MCF 10A (cell line): ENCODE data around the gene LIMD2. TPM values are rescaled to one million over a fixed set of nuclear protein-coding genes. Genes with fewer than 3 reads are reported as not detected.

Experiments
- BruUV-seq: library from RNA; stranded (reverse); fragments of 400-500 nt; replicated peaks from 2 replicates; lab custom pipeline; 2021; lab: Mats Ljungman, UMichigan
- CTCF ChIA-PET: fragments of 300-600 bp; sonication (Branson Sonifier 250); formaldehyde crosslinking; extraction: SDS; loops from one replicate; lab custom pipeline; 2021; ENCODE audit warnings: antibody characterized with exemption, inconsistent platforms; lab: Yijun Ruan, JAX
- POLR2A ChIA-PET: fragments of 300-600, 350-650 bp; sonication (Branson Sonifier 250); formaldehyde crosslinking; extraction: SDS; loops from one replicate; lab custom pipeline; 2020; ENCODE audit warnings: antibody characterized with exemption, inconsistent platforms; lab: Yijun Ruan, JAX
- DNase-seq: peaks from one replicate; pipeline ENCODE4 v3.0.0-alpha.2; 2018; ENCODE audit not compliant: unreplicated experiment
- H3K27ac Mint-ChIP-seq: one replicate; pipeline ENCODE4 v1.8.0; 2022; ENCODE audit warnings: mild to moderate bottlenecking, low read depth, mixed read lengths; ENCODE audit not compliant: unreplicated experiment
- H3K27me3 Mint-ChIP-seq: one replicate; pipeline ENCODE4 v1.8.0; 2022; ENCODE audit warnings: mixed read lengths; ENCODE audit not compliant: insufficient read depth, unreplicated experiment
- H3K36me3 Mint-ChIP-seq: one replicate; pipeline ENCODE4 v1.8.0; 2022; ENCODE audit warnings: mild to moderate bottlenecking, moderate library complexity, mixed read lengths; ENCODE audit not compliant: insufficient read depth, unreplicated experiment
- H3K4me1 Mint-ChIP-seq: one replicate; pipeline ENCODE4 v1.8.0; 2022; ENCODE audit warnings: mixed read lengths; ENCODE audit not compliant: insufficient read depth, unreplicated experiment
- H3K4me3 Mint-ChIP-seq: one replicate; pipeline ENCODE4 v1.8.0; 2022; ENCODE audit warnings: mild to moderate bottlenecking, moderate library complexity, mixed read lengths; ENCODE audit not compliant: unreplicated experiment
- H3K9me3 Mint-ChIP-seq: one replicate; pipeline ENCODE4 v1.8.0; 2022; ENCODE audit warnings: mixed read lengths; ENCODE audit not compliant: unreplicated experiment
- CTCF ChIP-seq: fragments of 200-600 bp; IDR thresholded peaks from one replicate; pipeline ENCODE4 v1.8.0; 2022; ENCODE audit warnings: antibody characterized with exemption, mild to moderate bottlenecking; ENCODE audit not compliant: unreplicated experiment
- intact Hi-C: fragments of 100-400 bp; cut with micrococcal nuclease; formaldehyde crosslinking; loops from 2 replicates; pipeline ENCODE4 v1.14.1; 2022
- total RNA-seq: library from RNA; stranded (reverse); gene quantifications from 2 replicates; pipeline ENCODE4 v1.2.3, GENCODE V29; 2022

Gene LIMD2
- total RNA-seq, 1 experiment from 2014 or later, result 0.56 TPM

GRCh38 chr17:63696381-63696961, 3.5 kb downstream of the LIMD2 start:
- BruUV-seq, result no TSS peak
- peak; percentile 12 for TF ChIP-seq CTCF
- Mint-ChIP-seq H3K4me3 (no peak overlapping the region), H3K36me3 (peaks cover 24% of the 10 kb centered on the region), H3K9me3 (no peaks in the 10 kb centered on the region), H3K27me3 (no peaks in the 10 kb centered on the region), H3K27ac (no peak overlapping the region), H3K4me1 (no peaks in the 10 kb centered on the region)
- DNase-seq, result peak; percentile 31
- ChIA-PET POLR2A (interaction anchor here (0.6 kb wide), 1 partner anchor 100 kb away, joined by 3 read pairs; no protein-coding TSS in a partner anchor), CTCF (interaction anchor here (1.0 kb wide), 1 partner anchor 25 kb away, joined by 3 read pairs; no protein-coding TSS in a partner anchor)
- intact Hi-C loops, result no loop called here

- no TSS peak for BruUV-seq
- POLR2A ChIA-PET, result no interaction called here
- CTCF ChIA-PET, result interaction anchor here (1.0 to 1.4 kb wide), 2 partner anchors 15 to 26 kb away, joined by 3 read pairs; no protein-coding TSS in a partner anchor
- peaks cover 23% of the 10 kb centered on the region for H3K36me3 Mint-ChIP-seq
- no peak overlapping the region for H3K27ac Mint-ChIP-seq
- intact Hi-C loops, result no loop called here
- no peak for TF ChIP-seq CTCF
- no peak for DNase-seq
- no peaks in the 10 kb centered on the region for H3K27me3 Mint-ChIP-seq
- H3K4me3 Mint-ChIP-seq, result no peak overlapping the region
- H3K4me1 Mint-ChIP-seq, result no peaks in the 10 kb centered on the region
- no peaks in the 10 kb centered on the region for H3K9me3 Mint-ChIP-seq
These were observed 4.0 kb downstream of the LIMD2 start for GRCh38 chr17:63695889-63696288.

GRCh38 chr17:63694950-63695773, 4.8 kb downstream of the LIMD2 start:
- DNase-seq, result no peak
- H3K27ac Mint-ChIP-seq, result no peak overlapping the region
- no peak overlapping the region for H3K4me3 Mint-ChIP-seq
- intact Hi-C loops, result no loop called here
- no peak for TF ChIP-seq CTCF
- CTCF ChIA-PET, result interaction anchor here (0.7 to 1.4 kb wide), 2 partner anchors 15 to 65 kb away, joined by 3 read pairs; no protein-coding TSS in a partner anchor
- no peaks in the 10 kb centered on the region for H3K9me3 Mint-ChIP-seq
- POLR2A ChIA-PET, result interaction anchor here (0.7 kb wide), 1 partner anchor 847 kb away, joined by 4 read pairs; no protein-coding TSS in a partner anchor
- BruUV-seq, result no TSS peak
- H3K27me3 Mint-ChIP-seq, result no peaks in the 10 kb centered on the region
- H3K4me1 Mint-ChIP-seq, result no peaks in the 10 kb centered on the region
- H3K36me3 Mint-ChIP-seq, result peaks cover 30% of the 10 kb centered on the region
